Globus pallidus (tissue), 1 donor: Measurements from ENCODE around the gene EGFL8.

ENCODE experiments used
- DNase-seq: peaks from one replicate; pipeline ENCODE4 v3.0.0-alpha.2; 2015; ENCODE audit warnings: low spot score

The EGFL8 gene

GRCh38 chr6:32146687-32147086, 17.7 kb upstream of the EGFL8 start:
- no peak for DNase-seq

DNA sequence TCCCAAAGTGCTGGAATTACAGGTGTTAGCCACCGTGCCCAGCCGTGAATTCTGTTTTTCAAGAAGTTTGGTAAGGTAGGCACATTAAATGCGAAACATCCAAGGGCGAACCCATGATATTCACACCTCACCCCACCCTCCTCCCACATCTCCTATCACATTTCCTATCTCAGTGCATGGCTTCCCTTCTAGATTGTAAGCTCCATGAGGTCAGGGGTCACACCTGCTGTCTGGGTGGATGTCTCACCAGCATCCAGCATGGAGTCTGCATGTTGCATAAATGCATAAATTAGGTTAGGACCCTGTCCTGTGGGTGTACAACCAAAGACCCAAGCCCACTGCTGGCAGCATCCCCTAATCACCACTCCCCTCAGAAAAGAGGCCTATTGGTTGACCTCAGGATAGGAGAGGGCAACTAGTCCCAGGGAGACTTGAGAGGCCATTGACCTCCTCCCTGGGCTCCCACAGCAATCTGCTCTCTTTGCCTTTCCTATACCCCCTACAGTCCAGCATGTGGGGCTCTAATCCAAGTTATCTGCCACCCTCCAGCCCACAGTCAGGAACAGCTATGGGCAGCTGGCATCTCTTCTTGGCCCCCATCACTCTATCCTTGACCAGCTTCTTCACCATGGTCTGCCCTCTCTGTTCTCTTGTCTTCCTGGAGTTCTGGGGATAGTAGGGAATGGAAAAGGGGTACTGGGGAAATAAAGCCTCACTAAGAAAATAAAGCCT, 16.8 kb upstream of the EGFL8 start:
- no peak for DNase-seq

- peak; percentile 23 for DNase-seq
Measured at GRCh38 chr6:32148289-32149091, 15.9 kb upstream of the EGFL8 start.

GRCh38 chr6:32149092-32149755, 15.2 kb upstream of the EGFL8 start:
- DNase-seq: no peak

DNA sequence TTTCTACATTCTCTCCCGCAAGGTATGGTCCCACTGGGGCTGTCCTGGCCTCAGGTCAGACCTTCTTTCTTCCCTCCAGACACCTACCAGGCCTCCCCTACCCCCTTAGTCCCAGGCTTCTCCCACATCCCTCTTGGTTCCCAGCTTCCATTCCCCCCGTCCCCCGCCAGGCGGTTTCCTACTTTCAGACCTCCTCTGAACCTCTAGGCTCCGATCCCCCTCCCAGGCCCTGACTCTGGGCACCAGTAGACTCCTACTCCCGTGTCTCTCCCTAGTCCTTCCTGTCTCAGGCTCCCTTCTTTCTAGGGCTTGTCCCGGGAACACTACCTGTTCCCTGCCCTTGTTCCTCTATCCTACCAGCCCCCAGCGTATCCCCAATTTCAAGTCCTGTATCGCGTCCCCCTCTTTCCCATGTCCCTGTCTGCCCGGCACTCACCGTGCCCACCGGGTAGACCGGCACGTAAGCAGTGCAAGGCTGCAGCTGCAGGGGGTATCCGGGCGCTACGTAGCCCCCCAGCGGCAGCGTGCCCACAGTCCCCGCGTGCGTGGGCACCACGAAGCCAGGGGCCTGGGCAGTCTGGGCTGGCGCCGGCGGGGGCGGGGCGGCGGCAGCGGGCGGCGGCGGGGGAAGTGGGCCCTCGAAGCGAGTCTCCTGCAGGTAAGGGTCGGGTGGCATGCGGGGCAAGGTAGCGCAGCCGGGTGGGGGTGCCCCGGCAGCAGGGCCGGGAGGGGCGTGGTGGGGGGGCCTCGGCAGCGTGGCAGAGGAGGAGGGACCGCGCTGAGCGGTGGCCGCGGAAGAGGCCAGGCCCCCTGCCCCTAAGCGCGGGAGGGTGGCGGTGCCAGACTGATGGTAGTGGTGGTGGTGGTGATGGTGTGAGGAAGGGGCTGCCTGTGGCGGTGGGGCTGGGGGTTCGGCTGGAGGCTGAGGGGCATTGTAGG, 14.2 kb upstream of the EGFL8 start:
- DNase-seq: no peak

DNA sequence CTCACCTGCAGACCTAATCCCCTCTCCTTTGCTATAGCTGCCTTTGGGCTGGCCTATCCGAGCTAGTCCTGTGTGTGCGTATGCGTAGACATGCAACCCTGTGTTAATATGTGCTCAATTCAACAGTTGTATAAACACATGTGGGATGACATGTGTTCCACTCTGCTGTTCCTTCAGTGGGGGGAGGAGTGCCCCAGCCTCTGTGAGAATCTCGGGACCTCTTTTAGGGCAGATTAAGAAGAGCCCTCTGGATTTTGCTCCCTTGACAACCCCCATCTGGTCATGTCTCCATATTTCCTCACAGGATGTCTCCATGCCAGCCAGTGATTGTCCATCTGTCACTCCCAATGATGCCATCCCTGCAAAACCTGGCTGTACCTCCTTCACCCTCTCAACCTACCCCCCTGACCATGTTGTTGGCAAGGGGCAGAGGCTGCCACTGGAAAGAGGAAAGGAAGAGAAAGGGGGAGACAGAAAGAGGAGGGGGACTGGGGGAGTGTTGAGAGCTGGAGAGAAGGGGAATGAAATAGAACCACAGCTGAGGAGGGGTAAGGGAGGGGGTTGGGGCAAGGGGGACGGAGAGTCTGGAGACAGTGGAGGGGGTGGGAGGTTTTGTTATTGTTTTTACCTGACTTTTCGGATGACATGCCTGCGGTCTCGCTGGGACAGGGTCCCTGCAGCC, 13.1 kb upstream of the EGFL8 start:
- peak; percentile 29 for DNase-seq

- DNase-seq: peak; percentile 30
Measured at GRCh38 chr6:32151863-32152768, 12.3 kb upstream of the EGFL8 start, which contains the start of gene PRRT1. Gene PRRT1 (minus strand): TSS chr6:32151939. CDS start chr6:32151827, 112 bp downstream.

DNA sequence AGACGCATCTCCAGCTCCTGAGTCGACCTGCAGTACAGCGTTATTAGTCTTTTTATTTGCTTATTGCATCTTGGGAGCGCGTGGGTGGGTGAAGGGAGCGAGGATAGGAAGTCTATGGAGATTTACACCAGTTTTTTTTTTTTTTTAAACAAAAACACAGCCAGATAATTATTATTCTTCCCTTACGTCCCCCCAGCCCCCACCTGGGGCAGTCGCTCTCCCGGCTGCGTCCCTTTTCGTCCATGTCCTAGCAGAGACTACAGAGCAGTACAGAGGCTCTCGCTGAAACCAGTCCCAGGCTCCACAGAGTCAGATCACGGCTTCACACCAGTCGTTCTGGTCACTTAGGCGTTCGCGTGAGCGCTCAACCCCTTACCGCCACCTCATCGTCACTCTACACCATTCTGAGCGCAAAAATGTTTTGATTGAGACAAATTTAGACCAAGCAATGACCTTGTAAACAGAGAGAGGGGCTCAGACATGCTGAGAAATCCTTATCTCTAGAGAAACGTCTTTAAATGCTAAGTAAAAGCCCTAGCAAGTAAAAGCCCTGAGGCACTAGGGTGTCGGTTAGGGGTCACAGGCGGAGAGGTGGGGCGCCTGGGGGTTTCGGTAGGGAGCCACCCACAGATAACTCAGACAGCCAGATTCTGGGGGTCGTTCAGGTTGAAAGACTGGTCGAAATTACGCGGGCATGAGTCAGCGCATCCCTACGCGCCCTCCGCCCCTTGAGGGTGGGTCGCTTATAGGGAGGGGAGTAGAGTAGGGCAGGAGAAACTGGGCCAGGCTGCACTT, 11.4 kb upstream of the EGFL8 start:
- peak; percentile 42 for DNase-seq

- peak; percentile 91 for DNase-seq
Measured at GRCh38 chr6:32153564-32154513, 10.6 kb upstream of the EGFL8 start, which contains the start of gene PPT2. Gene PPT2 (plus strand): TSS chr6:32154141. CDS start chr6:32154595, 454 bp downstream.

- peak; percentile 50 for DNase-seq
Measured at GRCh38 chr6:32154514-32155161, 9.8 kb upstream of the EGFL8 start.

GRCh38 chr6:32156891-32157290, 7.5 kb upstream of the EGFL8 start:
- DNase-seq: no peak

GRCh38 chr6:32158052-32158451, 6.3 kb upstream of the EGFL8 start:
- no peak for DNase-seq

GRCh38 chr6:32163559-32164258, 686 bp upstream of the EGFL8 start:
- DNase-seq: peak; percentile 64

DNA sequence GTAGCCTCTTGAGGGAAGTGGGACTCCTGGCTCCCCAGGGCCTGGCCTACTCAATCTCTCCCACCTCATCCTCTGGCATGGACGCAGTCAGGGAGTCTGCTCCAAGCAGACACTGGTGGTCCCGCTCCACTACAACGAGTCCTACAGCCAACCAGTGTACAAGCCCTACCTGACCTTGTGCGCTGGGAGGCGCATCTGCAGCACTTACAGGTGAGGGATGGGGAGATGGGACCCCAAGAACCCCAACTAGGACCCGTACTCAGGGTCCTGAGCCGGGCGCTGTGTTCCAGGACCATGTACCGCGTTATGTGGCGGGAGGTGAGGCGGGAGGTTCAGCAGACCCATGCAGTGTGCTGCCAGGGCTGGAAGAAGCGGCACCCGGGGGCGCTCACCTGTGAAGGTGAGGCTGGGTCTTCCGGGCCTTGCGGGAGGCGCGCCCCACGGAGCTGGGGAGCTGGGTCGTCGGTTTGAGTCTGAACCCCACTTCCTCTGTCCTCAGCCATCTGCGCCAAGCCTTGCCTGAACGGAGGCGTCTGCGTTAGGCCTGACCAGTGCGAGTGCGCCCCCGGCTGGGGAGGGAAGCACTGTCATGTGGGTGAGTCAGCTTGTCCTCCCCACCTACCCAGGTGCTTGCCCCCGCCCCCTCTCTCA, 2.1 kb downstream of the EGFL8 start:
- DNase-seq: no peak

GRCh38 chr6:32167154-32167760, 2.9 kb downstream of the EGFL8 start:
- DNase-seq: no peak
